Measurements from ENCODE around the gene BRD3OS. TPM values are rescaled to one million over a fixed set of nuclear protein-coding genes. Genes with fewer than 3 reads are reported as not detected.

BRD3OS gene
- total and polyA plus RNA-seq, 2 of the 4 experiments (the other 2 are of a cell fraction), result 15.8 to 20.7 TPM

GRCh38 chr9:134046894-134047681, 21.8 kb downstream of the BRD3OS start (continued):
- TF ChIP-seq RFX5 (IDR thresholded peaks at IDR 0.05; ENCODE audit: low read depth, low read length), result no peak

GRCh38 chr9:134047868-134048581, 22.7 kb downstream of the BRD3OS start:
- Histone ChIP-seq H2BK120ac (ENCODE audit: low read depth, low read length) (no peak overlapping the region), H2BK5ac (ENCODE audit: low read depth, low read length, poor library complexity, severe bottlenecking) (no peak overlapping the region), H3K4me3 (ENCODE audit: insufficient read depth, low read depth, low read length) (no peak overlapping the region), H2BK20ac (ENCODE audit: low read depth, low read length) (no peak overlapping the region), H3K9me1 (ENCODE audit: insufficient read depth, low read length) (no peaks in the 10 kb centered on the region), H3K27me3 (ENCODE audit: control insufficient read depth, insufficient read depth, low read length) (no peaks in the 10 kb centered on the region), H4K91ac (ENCODE audit: insufficient read depth, low read depth, low read length) (no peak overlapping the region), H3K9ac (ENCODE audit: low read depth, low read length) (no peak overlapping the region), H2AK9ac (replicated peaks; ENCODE audit: low read depth, low read length, poor library complexity) (no peak overlapping the region), H3K79me1 (ENCODE audit: low read depth in 1 of 2, low read length in 2 of 2) (peaks cover 7 to 16% of the 10 kb centered on the region in 2 experiments; a peak in 3 of 4 replicates), H4K5ac (ENCODE audit: low read depth, low read length) (no peak overlapping the region), H3K4me2 (ENCODE audit: low read depth, low read length) (no peak overlapping the region), H3K14ac (replicated peaks; ENCODE audit: low read depth, low read length) (no peak overlapping the region), H3K9me3 (ENCODE audit: control insufficient read depth, insufficient read depth, low read length) (no peaks in the 10 kb centered on the region), H3K56ac (ENCODE audit: extremely low read depth, insufficient read depth, low read length) (no peak overlapping the region), H3K4ac (ENCODE audit: low read depth, low read length) (no peak overlapping the region), H2AK5ac (ENCODE audit: low read depth, low read length) (no peak overlapping the region), H3K4me1 (ENCODE audit: control insufficient read depth, insufficient read depth, low read length) (no peaks in the 10 kb centered on the region), H3K36me3 (ENCODE audit: control insufficient read depth, insufficient read depth, low read length) (peaks cover 73% of the 10 kb centered on the region), H4K8ac (ENCODE audit: low read depth in 2 of 2, low read length in 2 of 2) (no peak overlapping the region), H3K27ac (ENCODE audit: insufficient read depth, low read length) (no peak overlapping the region), H2AFZ (replicated peaks; ENCODE audit: low read length, poor library complexity) (no peak overlapping the region), H4K20me1 (ENCODE audit: insufficient read depth, low read length) (peaks cover 3% of the 10 kb centered on the region), H2BK15ac (ENCODE audit: low read depth, low read length) (no peak overlapping the region), H3K18ac (ENCODE audit: low read depth, low read length) (no peak overlapping the region), H3K23ac (ENCODE audit: low read depth, low read length) (no peak overlapping the region)
- ATAC-seq (ENCODE audit: low read depth), result no peak
- intact Hi-C loops (cut with micrococcal nuclease) (no loop called here), dilution Hi-C loops (cut with HindIII; ENCODE audit: low sequenced_read_pairs, unreplicated experiment) (no loop called here), in situ Hi-C loops (cut with MboI; ENCODE audit: low sequenced_read_pairs) (no loop called here)
- no TSS peak for BruUV-seq (replicated peaks)
- TF ChIP-seq MAZ (IDR thresholded peaks at IDR 0.05; ENCODE audit: borderline replicate concordance, low read depth, low read length) (no peak), RAD21 (IDR thresholded peaks at IDR 0.05; ENCODE audit: low read length) (no peak), POLR2A (IDR thresholded peaks at IDR 0.05; ENCODE audit: low read depth, low read length) (no peak)
- no peak for DNase-seq
- ChIA-PET CTCF (interaction anchor here (0.6 kb wide), 1 partner anchor 16 kb away, joined by 3 read pairs; no protein-coding TSS in a partner anchor), POLR2A (ENCODE audit: unreplicated experiment) (no interaction called here)
- WGBS, 2 experiments (ENCODE audit: extremely low coverage in 2 of 2, insufficient read length in 1 of 2), result 93% methylated on average over 35 of the region's 53 CpGs; no CpG with 5 or more reads in 1 of the 2 experiments
